Body of pancreas (tissue), 4 donors: ENCODE results near the gene PCNT. TPM values are rescaled to one million over a fixed set of nuclear protein-coding genes. Genes with fewer than 3 reads are reported as not detected.

Source experiments
- ATAC-seq: fragments of 150-250 bp; one replicate; pipeline ENCODE4 v1.9.1; 2016
- DNase-seq, 4 donors: peaks; one replicate each; pipeline ENCODE4 v3.0.0-alpha.2; 2019
- H3K27ac ChIP-seq, 4 donors: fragments of 200-600 bp; sonication (generic); 1 replicate in 3 of 4; 2 replicates in 1 of 4; pipeline versions ENCODE4 v1.5.1 to v1.6.1; 2016 to 2019; ENCODE audit warnings: mild to moderate bottlenecking in 1 of 4, mixed read lengths in 1 of 4, moderate library complexity in 1 of 4
- H3K27me3 ChIP-seq, 2 donors: fragments of 200-600 bp; sonication (generic); one replicate each; pipeline ENCODE4 v1.6.0; 2016; ENCODE audit warnings: mild to moderate bottlenecking in 1 of 2
- H3K36me3 ChIP-seq, 2 donors: fragments of 200-600 bp; sonication (generic); replicated peaks in 1 of 2; 2 replicates each; pipeline ENCODE4 v1.5.1; 2016; ENCODE audit warnings: low read depth in 2 of 2; ENCODE audit not compliant: insufficient read depth in 1 of 2
- H3K4me1 ChIP-seq: fragments of 200-600 bp; sonication (generic); one replicate; pipeline ENCODE4 v1.6.0; 2016
- H3K4me3 ChIP-seq, 2 donors: fragments of 200-600 bp; sonication (generic); 1 replicate in 1 of 2; 2 replicates in 1 of 2; pipeline ENCODE4 v1.5.1; 2016 to 2019
- H3K9me3 ChIP-seq, 3 donors: fragments of 200-600 bp; sonication (generic); 1 replicate in 2 of 3; 2 replicates in 1 of 3; pipeline ENCODE4 v1.5.1; 2016
- CTCF ChIP-seq, 7 experiments: fragments of 450-650 bp in 4 of 7; fragments of 200-600 bp in 3 of 7; sonication (generic) in 3 of 7; IDR thresholded peaks; one replicate each; pipeline ENCODE4 v1.5.1; 2016 to 2019; ENCODE audit warnings: antibody characterized with exemption in 7 of 7
- POLR2A ChIP-seq, 3 donors: fragments of 450-650 bp; IDR thresholded peaks; one replicate each; pipeline ENCODE4 v1.6.1; 2016; ENCODE audit warnings: antibody characterized with exemption in 3 of 3, mild to moderate bottlenecking in 2 of 3
- WGBS, 2 donors: methylation state at CpG; one replicate each; pipeline ENCODE4 v1.1.5; 2017; 5-methylcytosine and 5-hydroxymethylcytosine counted together
- intact Hi-C: fragments of 100-400 bp; cut with DNase I; formaldehyde crosslinking; loops from one replicate; pipeline ENCODE4 v1.15.1; 2023
- total RNA-seq, 2 donors: library from RNA; depleted of rRNA; stranded (reverse); fragments of >200 nt; gene quantifications; one replicate each; pipeline ENCODE4 v1.1.0, GENCODE V29; 2016

The PCNT gene
- total RNA-seq, 2 donors from 2014 or later = 11.9 to 28.0 TPM

GRCh38 chr21:46412521-46413364, 88.8 kb downstream of the PCNT start:
- intact Hi-C loops = no loop called here
- 81 to 88% methylated on average over 31 to 35 of the region's 39 CpGs for WGBS, 2 donors
- Histone ChIP-seq H3K9me3 (no peaks in the 10 kb centered on the region), H3K27me3 (no peaks in the 10 kb centered on the region), H3K4me3 (no peak overlapping the region), H3K36me3 (peaks cover 0 to 6% of the 10 kb centered on the region in 2 donors), H3K4me1 (no peaks in the 10 kb centered on the region), H3K27ac (no peak overlapping the region)
- no peak for DNase-seq
- no peak for ATAC-seq
- TF ChIP-seq POLR2A (IDR thresholded peaks at IDR 0.05) = no peak
- TF ChIP-seq CTCF (IDR thresholded peaks at IDR 0.05) = no peak

GRCh38 chr21:46413365-46413696, 89.4 kb downstream of the PCNT start:
- 89 to 94% methylated on average over 9 of the region's 9 CpGs for WGBS, 2 donors
- no peak overlapping the region for H3K4me3 ChIP-seq
- no peaks in the 10 kb centered on the region for H3K9me3 ChIP-seq
- H3K4me1 ChIP-seq = no peaks in the 10 kb centered on the region
- TF ChIP-seq CTCF (IDR thresholded peaks at IDR 0.05) (no peak), POLR2A (IDR thresholded peaks at IDR 0.05) (no peak)
- H3K27ac ChIP-seq = no peak overlapping the region
- peaks cover 0 to 6% of the 10 kb centered on the region in 2 donors for H3K36me3 ChIP-seq
- DNase-seq (no peak), ATAC-seq (no peak)
- H3K27me3 ChIP-seq = no peaks in the 10 kb centered on the region
- intact Hi-C loops = no loop called here

DNA sequence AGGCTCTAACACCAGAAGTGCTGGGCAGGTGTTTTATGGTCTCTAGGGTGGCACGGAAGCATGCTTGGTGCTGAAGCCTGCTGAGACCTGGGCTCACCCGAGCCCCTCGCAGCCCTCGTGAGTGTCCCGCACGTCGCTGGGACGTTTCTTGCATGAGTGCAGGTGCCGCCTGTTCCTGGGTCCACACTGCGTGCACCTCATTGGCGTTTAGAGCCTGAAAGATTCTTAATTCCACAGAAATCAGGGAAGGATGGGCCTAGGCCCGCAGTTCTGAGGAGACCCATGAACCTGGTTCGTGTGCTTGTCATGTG, 91.0 kb downstream of the PCNT start:
- TF ChIP-seq POLR2A (IDR thresholded peaks at IDR 0.05) = no peak
- TF ChIP-seq CTCF (IDR thresholded peaks at IDR 0.05) = no peak
- ATAC-seq (no peak), DNase-seq (no peak)
- Histone ChIP-seq H3K36me3 (peaks cover 0 to 6% of the 10 kb centered on the region in 2 donors), H3K4me1 (no peaks in the 10 kb centered on the region), H3K9me3 (no peaks in the 10 kb centered on the region), H3K27ac (no peak overlapping the region), H3K4me3 (no peak overlapping the region), H3K27me3 (no peaks in the 10 kb centered on the region)
- whole genome bisulfite sequencing, 2 donors = 98 to 99% methylated on average over 13 of the region's 13 CpGs
- intact Hi-C loops = no loop called here

DNA sequence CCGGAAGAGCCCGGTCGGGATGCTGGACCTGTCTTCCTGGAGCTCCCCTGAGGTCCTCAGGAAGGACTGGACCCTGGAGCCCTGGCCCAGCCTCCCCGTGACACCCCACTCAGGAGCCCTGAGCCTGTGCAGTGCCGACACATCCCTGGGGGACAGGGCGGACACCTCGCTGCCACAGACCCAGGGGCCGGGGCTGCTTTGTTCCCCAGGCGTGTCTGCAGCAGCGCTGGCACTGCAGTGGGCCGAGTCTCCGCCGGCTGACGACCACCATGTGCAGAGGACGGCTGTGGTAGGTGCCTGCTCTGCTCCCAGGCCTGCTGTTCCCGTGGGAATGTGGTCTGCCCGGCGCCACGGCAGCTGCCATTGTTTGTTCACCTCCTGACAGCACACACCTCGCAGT, 92.6 kb downstream of the PCNT start:
- intact Hi-C loops = no loop called here
- no peak for TF ChIP-seq CTCF (IDR thresholded peaks at IDR 0.05)
- no peak for TF ChIP-seq POLR2A (IDR thresholded peaks at IDR 0.05)
- ATAC-seq = no peak

More for the DNA sequence above, 92.6 kb downstream of the PCNT start:
- Histone ChIP-seq H3K27me3 (no peaks in the 10 kb centered on the region), H3K4me3 (no peak overlapping the region), H3K4me1 (no peaks in the 10 kb centered on the region), H3K36me3 (peaks cover 0 to 3% of the 10 kb centered on the region in 2 donors), H3K27ac (no peak overlapping the region), H3K9me3 (no peaks in the 10 kb centered on the region)
- 94% methylated on average over 20 of the region's 20 CpGs; no CpG with 5 or more reads in 1 of the 2 donors for WGBS, 2 donors
- no peak for DNase-seq
